WERI-Rb-1 (cell line): Measurements from ENCODE around the gene ADGRV1.
A peak's percentile ranks its signal among the peaks of the same experiment; 100 is the strongest.

Experiments used
- DNase-seq: peaks from one replicate; pipeline ENCODE4 v3.0.0-alpha.2; 2020
- H3K27ac ChIP-seq: fragments of 250-450 bp; sonication (Bioruptor Pico); 2 replicates; pipeline ENCODE4 v1.5.1; 2020; ENCODE audit warnings: mild to moderate bottlenecking, moderate library complexity
- H3K27me3 ChIP-seq: fragments of 250-450 bp; sonication (Bioruptor Pico); 2 replicates; pipeline ENCODE4 v1.5.1; 2021; ENCODE audit warnings: mild to moderate bottlenecking, low read depth, moderate library complexity; ENCODE audit not compliant: insufficient read depth, severe bottlenecking
- H3K36me3 ChIP-seq: fragments of 250-450 bp; sonication (Bioruptor Pico); 2 replicates; pipeline ENCODE4 v1.5.1; 2020; ENCODE audit warnings: mild to moderate bottlenecking, moderate library complexity
- H3K4me3 ChIP-seq: 2 replicates; pipeline ENCODE4 v1.5.1; 2011; ENCODE audit warnings: low read depth, mild to moderate bottlenecking, control low read depth, low read length
- H3K9me3 ChIP-seq: fragments of 250-450 bp; sonication (Bioruptor Pico); 2 replicates; pipeline ENCODE4 v1.5.1; 2021; ENCODE audit warnings: mild to moderate bottlenecking, moderate library complexity; ENCODE audit not compliant: severe bottlenecking
- CTCF ChIP-seq: IDR thresholded peaks from 2 replicates; pipeline ENCODE4 v1.5.1; 2011; ENCODE audit warnings: low read depth, mild to moderate bottlenecking, control low read depth, inconsistent platforms, low read length

The ADGRV1 gene

DNA sequence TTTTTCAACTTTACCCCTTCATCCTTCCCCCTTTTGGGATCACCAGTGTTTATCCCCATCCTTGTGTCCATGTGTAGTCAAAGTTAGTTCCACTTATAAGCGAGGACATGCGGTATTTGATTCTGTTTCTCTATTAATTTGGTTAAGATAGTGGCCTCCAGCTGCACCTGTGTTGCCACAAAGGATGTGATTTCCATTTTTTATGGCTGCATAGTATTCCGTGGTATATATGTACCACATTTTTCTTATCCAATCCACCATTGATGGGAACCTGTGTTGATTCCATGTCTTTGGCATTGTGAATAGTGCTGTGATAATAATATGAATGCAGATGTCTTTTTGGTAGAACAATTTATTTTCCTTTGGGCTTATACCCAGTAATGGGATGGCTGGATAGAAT, 572.2 kb downstream of the ADGRV1 start:
- no peak overlapping the region for H3K4me3 ChIP-seq
- no peak overlapping the region for H3K27ac ChIP-seq
- H3K9me3 ChIP-seq, result no peaks in the 10 kb centered on the region
- no peaks in the 10 kb centered on the region for H3K27me3 ChIP-seq
- TF ChIP-seq CTCF, result no peak
- H3K36me3 ChIP-seq, result no peaks in the 10 kb centered on the region
- no peak for DNase-seq

DNA sequence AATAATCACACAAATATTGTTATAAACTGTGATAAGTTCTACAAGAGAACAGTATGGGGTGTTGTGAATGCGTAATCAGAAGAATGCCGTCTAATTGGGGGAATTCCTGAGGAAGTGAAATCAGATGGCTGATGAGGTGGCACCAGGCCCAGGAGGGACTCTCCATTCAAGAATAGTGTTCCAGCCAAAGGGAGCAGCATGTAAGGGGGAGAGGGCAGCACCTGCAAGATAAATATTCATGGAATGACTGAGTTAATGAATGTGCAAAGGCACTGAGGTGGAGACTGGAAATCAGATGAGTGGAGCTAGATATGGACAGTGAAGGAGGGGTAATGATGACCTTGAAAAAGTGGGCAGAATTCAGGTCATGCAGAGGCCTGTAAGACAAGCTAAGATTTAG, 574.0 kb downstream of the ADGRV1 start:
- Histone ChIP-seq H3K27me3 (no peaks in the 10 kb centered on the region), H3K36me3 (no peaks in the 10 kb centered on the region), H3K27ac (no peak overlapping the region), H3K9me3 (no peaks in the 10 kb centered on the region), H3K4me3 (no peak overlapping the region)
- DNase-seq, result no peak
- no peak for TF ChIP-seq CTCF

GRCh38 chr5:91133183-91133582, 574.6 kb downstream of the ADGRV1 start:
- TF ChIP-seq CTCF, result no peak
- H3K27ac ChIP-seq, result no peak overlapping the region
- no peak for DNase-seq

DNA sequence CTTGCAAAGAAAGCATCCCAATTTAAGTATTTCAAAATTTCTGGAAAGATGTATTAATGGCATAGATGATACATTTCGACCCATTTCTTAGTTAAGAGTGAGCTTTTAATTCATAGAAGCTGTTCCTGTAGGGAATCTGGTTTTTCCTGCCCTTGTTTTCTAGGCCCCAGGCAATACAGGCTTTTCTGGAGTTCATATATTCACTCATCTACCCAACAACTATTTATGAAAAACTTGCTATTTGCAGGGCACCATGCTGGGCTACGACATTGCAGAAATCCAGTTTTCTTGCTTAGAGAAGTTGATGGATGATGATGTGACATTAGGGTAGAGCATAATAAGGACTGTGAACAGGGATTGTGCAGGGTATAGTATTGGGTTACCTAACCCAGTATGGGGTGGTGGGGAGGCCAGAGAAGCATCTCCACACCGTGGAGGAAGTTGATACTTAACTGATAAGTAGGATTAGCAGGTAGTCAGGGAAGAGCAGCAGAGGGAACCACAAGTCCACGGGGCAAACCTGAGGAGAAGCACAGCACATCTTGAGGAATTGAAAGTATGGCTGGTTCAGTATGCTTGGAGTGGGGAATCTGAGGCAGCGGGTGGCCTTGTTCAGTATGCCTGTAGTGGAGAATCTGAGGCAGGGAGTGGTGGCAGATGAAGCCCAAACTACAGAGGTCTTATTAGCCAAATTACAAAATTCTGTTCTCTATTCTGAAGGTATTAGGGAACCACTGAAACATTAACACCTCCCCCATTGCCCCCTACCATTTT, 577.1 kb downstream of the ADGRV1 start:
- Histone ChIP-seq H3K27ac (no peak overlapping the region), H3K36me3 (no peaks in the 10 kb centered on the region), H3K27me3 (no peaks in the 10 kb centered on the region), H3K9me3 (no peaks in the 10 kb centered on the region), H3K4me3 (no peak overlapping the region)
- no peak for TF ChIP-seq CTCF
- peak; percentile 11 for DNase-seq

More at GRCh38 chr5:91133183-91133582, 574.6 kb downstream of the ADGRV1 start:
- Histone ChIP-seq H3K9me3 (no peaks in the 10 kb centered on the region), H3K4me3 (no peak overlapping the region), H3K27me3 (no peaks in the 10 kb centered on the region), H3K36me3 (no peaks in the 10 kb centered on the region)

GRCh38 chr5:91136271-91136670, 577.7 kb downstream of the ADGRV1 start:
- H3K9me3 ChIP-seq, result no peaks in the 10 kb centered on the region
- H3K4me3 ChIP-seq, result no peak overlapping the region
- H3K27me3 ChIP-seq, result no peaks in the 10 kb centered on the region
- TF ChIP-seq CTCF, result no peak
- H3K27ac ChIP-seq, result no peak overlapping the region
- no peaks in the 10 kb centered on the region for H3K36me3 ChIP-seq
- DNase-seq, result no peak

DNA sequence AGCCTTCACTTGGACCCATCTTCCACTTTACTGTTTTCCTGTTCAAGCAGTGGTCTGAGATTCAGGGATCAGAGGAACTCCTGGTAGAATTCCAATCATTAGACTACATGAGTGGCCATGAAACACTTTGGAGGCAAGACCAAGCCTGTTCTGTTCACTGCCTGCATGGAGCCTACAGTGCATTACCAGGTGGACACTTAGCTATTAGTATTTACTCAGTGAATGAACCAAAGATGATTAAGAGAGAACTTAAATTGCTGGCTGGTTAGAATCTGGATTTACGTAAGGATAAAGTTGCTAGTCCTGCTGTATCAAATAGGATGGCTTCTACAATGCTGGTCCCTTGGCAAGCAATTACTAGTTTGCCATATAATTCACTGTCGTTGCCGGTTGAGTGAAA, 579.0 kb downstream of the ADGRV1 start:
- no peak for DNase-seq
- Histone ChIP-seq H3K27ac (no peak overlapping the region), H3K4me3 (no peak overlapping the region), H3K9me3 (no peaks in the 10 kb centered on the region), H3K27me3 (no peaks in the 10 kb centered on the region), H3K36me3 (no peaks in the 10 kb centered on the region)
- no peak for TF ChIP-seq CTCF
